IPS-18a (cell line): Measurements from ENCODE around the gene ZC3H12D.
"Not testable (repeated sequence)": the region's sequence is repeated elsewhere in the genome, so short reads cannot be mapped to it uniquely, and the experiment has no call there.

Experiments
- H3K27ac ChIP-seq: one replicate; pipeline ENCODE4 v1.5.1; 2013; ENCODE audit warnings: low read length
- H3K27me3 ChIP-seq: one replicate; pipeline ENCODE4 v1.6.1; 2013; ENCODE audit warnings: mild to moderate bottlenecking, low read length; ENCODE audit not compliant: control insufficient read depth, insufficient read depth
- H3K36me3 ChIP-seq: one replicate; pipeline ENCODE4 v1.6.1; 2013; ENCODE audit warnings: low read depth, low read length; ENCODE audit not compliant: control insufficient read depth
- H3K4me1 ChIP-seq: one replicate; pipeline ENCODE4 v1.6.1; 2013; ENCODE audit warnings: low read depth, low read length; ENCODE audit not compliant: control insufficient read depth
- H3K4me3 ChIP-seq: one replicate; pipeline ENCODE4 v1.5.1; 2013; ENCODE audit warnings: low read length
- H3K9ac ChIP-seq: one replicate; pipeline ENCODE4 v1.6.1; 2013; ENCODE audit warnings: mild to moderate bottlenecking, low read length, moderate library complexity
- H3K9me3 ChIP-seq: one replicate; pipeline ENCODE4 v1.6.1; 2013; ENCODE audit warnings: low read depth, low read length; ENCODE audit not compliant: control insufficient read depth

The ZC3H12D gene

GRCh38 chr6:149470948-149471347 lies 13.9 kb downstream of the ZC3H12D start:
- Histone ChIP-seq H3K27me3 (no peaks in the 10 kb centered on the region), H3K27ac (no peak overlapping the region), H3K9me3 (no peaks in the 10 kb centered on the region), H3K9ac (no peak overlapping the region), H3K4me3 (no peak overlapping the region), H3K36me3 (no peaks in the 10 kb centered on the region), H3K4me1 (peaks cover 8% of the 10 kb centered on the region)

GRCh38 chr6:149468179-149468578 lies 16.6 kb downstream of the ZC3H12D start:
- H3K27me3 ChIP-seq, result no peaks in the 10 kb centered on the region
- no peaks in the 10 kb centered on the region for H3K36me3 ChIP-seq
- H3K9me3 ChIP-seq, result no peaks in the 10 kb centered on the region
- no peak overlapping the region for H3K27ac ChIP-seq
- H3K4me3 ChIP-seq, result no peak overlapping the region
- H3K9ac ChIP-seq, result no peak overlapping the region
- H3K4me1 ChIP-seq, result peaks cover under 1% of the 10 kb centered on the region

- Histone ChIP-seq H3K27me3 (no peaks in the 10 kb centered on the region), H3K4me3 (no peak overlapping the region), H3K9ac (no peak overlapping the region), H3K27ac (no peak overlapping the region), H3K9me3 (no peaks in the 10 kb centered on the region), H3K4me1 (no peaks in the 10 kb centered on the region), H3K36me3 (no peaks in the 10 kb centered on the region)
These were observed 17.5 kb downstream of the ZC3H12D start for GRCh38 chr6:149467265-149467664.

- Histone ChIP-seq H3K4me1 (no peaks in the 10 kb centered on the region), H3K36me3 (no peaks in the 10 kb centered on the region), H3K9me3 (no peaks in the 10 kb centered on the region), H3K4me3 (no peak overlapping the region), H3K9ac (no peak overlapping the region), H3K27me3 (no peaks in the 10 kb centered on the region), H3K27ac (no peak overlapping the region)
These were observed 20.4 kb downstream of the ZC3H12D start for GRCh38 chr6:149464411-149464810.

GRCh38 chr6:149463781-149464180 lies 21.0 kb downstream of the ZC3H12D start:
- H3K4me1 ChIP-seq, result no peaks in the 10 kb centered on the region
- H3K9me3 ChIP-seq, result no peaks in the 10 kb centered on the region
- H3K9ac ChIP-seq, result no peak overlapping the region
- H3K36me3 ChIP-seq, result no peaks in the 10 kb centered on the region
- H3K27me3 ChIP-seq, result no peaks in the 10 kb centered on the region
- no peak overlapping the region for H3K4me3 ChIP-seq
- no peak overlapping the region for H3K27ac ChIP-seq

- not testable (repeated sequence) for H3K27ac ChIP-seq, H3K4me3 ChIP-seq, H3K9me3 ChIP-seq, H3K9ac ChIP-seq, H3K4me1 ChIP-seq, H3K27me3 ChIP-seq, H3K36me3 ChIP-seq
These were observed 22.1 kb downstream of the ZC3H12D start for GRCh38 chr6:149462712-149463111.

- Histone ChIP-seq H3K27me3 (no peaks in the 10 kb centered on the region), H3K4me1 (no peaks in the 10 kb centered on the region), H3K9me3 (no peaks in the 10 kb centered on the region), H3K36me3 (no peaks in the 10 kb centered on the region), H3K4me3 (no peak overlapping the region), H3K9ac (no peak overlapping the region), H3K27ac (no peak overlapping the region)
These were observed 23.1 kb downstream of the ZC3H12D start for GRCh38 chr6:149461670-149462069.

GRCh38 chr6:149460249-149460648 lies 24.6 kb downstream of the ZC3H12D start:
- H3K36me3 ChIP-seq, H3K9ac ChIP-seq, H3K27ac ChIP-seq, H3K9me3 ChIP-seq, H3K4me3 ChIP-seq, H3K27me3 ChIP-seq, H3K4me1 ChIP-seq: not testable (repeated sequence)

GRCh38 chr6:149459761-149460160 lies 25.1 kb downstream of the ZC3H12D start:
- Histone ChIP-seq H3K9ac (no peak overlapping the region), H3K4me1 (no peaks in the 10 kb centered on the region), H3K27me3 (no peaks in the 10 kb centered on the region), H3K9me3 (no peaks in the 10 kb centered on the region), H3K27ac (no peak overlapping the region), H3K36me3 (no peaks in the 10 kb centered on the region), H3K4me3 (no peak overlapping the region)

GRCh38 chr6:149458806-149459205 lies 26.0 kb downstream of the ZC3H12D start:
- no peaks in the 10 kb centered on the region for H3K9me3 ChIP-seq
- H3K27ac ChIP-seq, result no peak overlapping the region
- no peaks in the 10 kb centered on the region for H3K27me3 ChIP-seq
- H3K4me1 ChIP-seq, result no peaks in the 10 kb centered on the region
- H3K4me3 ChIP-seq, result no peak overlapping the region
- H3K9ac ChIP-seq, result no peak overlapping the region
- no peaks in the 10 kb centered on the region for H3K36me3 ChIP-seq

- H3K36me3 ChIP-seq, result no peaks in the 10 kb centered on the region
- no peak overlapping the region for H3K9ac ChIP-seq
- H3K4me1 ChIP-seq, result no peaks in the 10 kb centered on the region
- no peak overlapping the region for H3K27ac ChIP-seq
- no peaks in the 10 kb centered on the region for H3K27me3 ChIP-seq
- H3K9me3 ChIP-seq, result no peaks in the 10 kb centered on the region
- no peak overlapping the region for H3K4me3 ChIP-seq
These were observed 26.6 kb downstream of the ZC3H12D start for GRCh38 chr6:149458196-149458595.

GRCh38 chr6:149457316-149457884 lies 27.4 kb downstream of the ZC3H12D start:
- H3K9ac ChIP-seq, result no peak overlapping the region
- peaks cover 3% of the 10 kb centered on the region for H3K27me3 ChIP-seq
- H3K9me3 ChIP-seq, result no peaks in the 10 kb centered on the region
- no peak overlapping the region for H3K27ac ChIP-seq
- H3K36me3 ChIP-seq, result no peaks in the 10 kb centered on the region
- no peak overlapping the region for H3K4me3 ChIP-seq
- no peaks in the 10 kb centered on the region for H3K4me1 ChIP-seq
